Activated effector memory CD4-positive, alpha-beta T cell treated with anti-CD3 and anti-CD28 coated beads, Interleukin-2, amount 50 U/mL, for 16 hours (primary cell): Measurements from ENCODE around the gene EDEM2.
"Not testable (repeated sequence)": the region's sequence is repeated elsewhere in the genome, so short reads cannot be mapped to it uniquely, and the experiment has no call there.

Experiments
- DNase-seq: peaks from one replicate; pipeline ENCODE4 v3.0.0-alpha.2; 2020

Gene EDEM2

DNA sequence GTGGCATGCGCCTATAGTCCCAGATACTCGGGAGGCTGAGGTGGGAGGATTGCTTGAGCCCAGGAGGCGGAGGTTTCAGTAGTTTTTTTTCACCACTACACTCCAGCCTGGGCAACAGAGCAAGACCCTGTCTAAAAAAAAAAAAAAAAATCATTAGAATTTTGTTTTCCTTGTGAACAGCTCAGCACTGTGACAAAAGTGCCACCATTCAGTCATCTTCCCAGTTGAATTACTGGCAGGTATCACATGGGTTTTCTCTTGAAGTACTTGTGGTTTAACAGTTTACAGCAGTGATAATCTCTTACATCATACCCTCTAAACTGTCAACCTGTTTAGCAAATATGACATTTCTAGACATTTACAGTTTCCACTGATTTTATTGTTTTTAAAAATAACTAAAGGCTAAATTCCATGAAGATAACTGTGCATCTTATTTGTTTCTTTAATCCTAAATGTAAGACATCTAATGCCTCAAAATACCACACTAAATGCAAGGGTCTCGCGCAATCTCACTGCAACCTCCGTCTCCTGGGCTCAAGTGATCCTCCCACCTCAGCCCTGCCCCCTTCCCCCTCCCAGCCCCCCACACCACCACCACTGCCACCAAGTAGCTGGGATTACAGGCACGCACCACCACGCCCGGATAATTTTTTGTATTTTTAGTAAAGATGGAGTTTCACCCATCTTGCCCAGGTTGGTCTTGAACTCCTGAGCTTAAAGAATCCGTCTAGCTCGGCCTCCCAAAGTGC, 61.5 kb downstream of the EDEM2 start:
- no peak for DNase-seq

DNA sequence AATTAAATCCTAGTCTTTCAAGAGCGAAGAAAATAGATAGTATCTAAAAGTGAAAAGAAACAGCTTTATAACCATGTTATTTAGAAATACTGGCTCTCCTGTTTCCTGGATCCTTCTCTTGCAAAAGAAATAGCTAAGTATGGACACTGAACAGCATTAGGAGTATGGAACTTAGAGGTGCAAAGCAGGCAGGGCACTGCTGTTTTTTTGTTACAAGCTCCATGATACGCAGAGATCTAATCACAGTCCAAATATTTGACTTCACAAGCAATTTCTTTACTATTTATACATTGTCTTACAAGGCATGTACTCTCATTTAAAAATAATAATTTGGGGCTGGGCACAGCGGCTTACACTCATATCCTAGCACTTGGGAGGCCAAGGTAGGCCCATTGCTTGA, 62.1 kb downstream of the EDEM2 start:
- DNase-seq, result no peak

DNA sequence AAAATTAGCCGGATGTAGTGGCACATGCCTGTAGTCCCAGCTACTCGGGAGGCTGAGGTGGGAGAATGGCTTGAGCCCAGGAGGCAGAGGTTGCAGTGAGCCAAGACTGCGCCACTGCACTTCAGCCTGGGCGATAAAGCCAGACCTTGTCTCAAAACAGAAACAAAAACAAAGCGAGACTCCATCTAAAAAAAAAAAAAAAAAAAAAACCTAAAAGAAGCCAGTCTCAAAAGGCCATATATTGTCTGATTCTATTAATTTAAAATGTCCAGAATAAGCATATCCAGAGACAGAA, 66.8 kb downstream of the EDEM2 start:
- not testable (repeated sequence) for DNase-seq

DNA sequence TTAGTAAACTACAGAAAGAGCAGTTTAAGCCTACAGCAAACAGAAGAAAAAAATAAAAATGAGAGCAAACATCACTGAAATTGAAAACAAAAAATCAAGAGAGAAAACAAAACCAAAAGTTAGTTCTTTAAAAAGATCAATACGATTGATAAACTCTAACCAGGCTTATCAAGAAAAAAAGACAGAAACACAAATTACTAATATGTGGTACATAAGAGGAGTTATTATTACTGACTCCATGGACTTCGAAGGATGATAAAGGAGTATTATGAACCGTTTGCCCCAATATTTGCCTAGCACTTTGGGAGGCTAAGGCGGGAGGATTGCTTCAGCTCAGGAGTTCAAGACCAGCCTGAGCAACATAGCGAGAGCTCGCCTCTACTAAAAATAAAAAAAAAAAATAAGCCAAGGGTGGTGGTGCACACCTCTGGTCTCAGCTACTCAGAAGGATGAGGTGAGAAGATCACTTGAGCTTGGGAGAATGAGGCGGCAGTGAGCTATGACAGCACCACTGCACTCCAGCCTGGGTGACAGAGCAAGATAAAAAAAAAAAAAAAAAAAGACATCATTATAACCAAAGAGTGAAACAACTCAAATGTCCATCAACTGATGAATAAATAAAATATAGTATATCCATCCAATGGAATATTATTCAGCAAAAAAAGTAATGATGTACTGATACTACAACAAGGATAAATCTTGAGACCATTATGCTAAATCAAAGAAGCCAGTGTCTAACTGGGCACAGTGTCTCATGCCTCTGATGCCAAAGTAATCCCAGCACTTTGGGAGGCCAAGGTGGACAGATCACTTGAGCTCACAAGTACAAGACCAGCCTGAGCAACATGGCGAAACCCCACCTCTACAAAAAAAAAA, 67.4 kb downstream of the EDEM2 start:
- DNase-seq, result no peak

DNA sequence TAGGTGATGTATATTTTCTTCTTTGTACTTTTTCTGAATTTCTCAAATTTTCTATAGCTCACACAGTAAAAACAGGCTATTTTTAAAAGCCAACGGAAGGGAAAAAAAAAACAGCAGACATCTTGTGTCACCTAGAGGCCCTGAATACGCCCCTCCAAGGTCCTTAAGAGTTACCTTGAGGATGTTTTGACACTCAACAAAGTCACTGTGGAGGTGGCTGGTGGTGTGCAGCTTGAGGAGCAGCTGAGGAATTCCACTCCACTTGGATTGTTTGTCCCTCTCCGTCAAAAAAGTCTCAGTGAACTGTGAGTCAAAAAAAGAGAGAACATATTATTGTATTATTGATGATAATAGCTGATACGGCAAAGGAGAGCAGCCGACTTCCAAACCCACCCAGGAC, 69.3 kb downstream of the EDEM2 start:
- no peak for DNase-seq

DNA sequence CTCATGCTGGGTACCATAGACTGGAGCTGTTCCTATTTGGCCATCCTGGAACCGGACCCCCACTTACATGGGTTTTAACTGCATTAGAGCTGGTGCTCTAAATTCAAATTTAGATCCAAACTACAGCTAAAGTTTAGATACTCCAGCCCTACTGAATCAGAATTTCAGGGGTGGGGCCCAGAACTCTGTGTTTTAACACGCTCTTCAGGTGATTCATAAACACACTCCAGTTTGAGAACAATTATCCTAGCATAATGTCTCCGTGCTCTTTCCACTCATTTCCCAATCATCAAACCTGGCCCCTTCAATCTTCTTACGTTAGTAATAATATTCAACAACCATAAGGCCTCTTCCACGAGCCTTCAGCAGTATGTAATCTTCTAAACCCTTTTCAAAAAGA, 69.8 kb downstream of the EDEM2 start:
- no peak for DNase-seq

DNA sequence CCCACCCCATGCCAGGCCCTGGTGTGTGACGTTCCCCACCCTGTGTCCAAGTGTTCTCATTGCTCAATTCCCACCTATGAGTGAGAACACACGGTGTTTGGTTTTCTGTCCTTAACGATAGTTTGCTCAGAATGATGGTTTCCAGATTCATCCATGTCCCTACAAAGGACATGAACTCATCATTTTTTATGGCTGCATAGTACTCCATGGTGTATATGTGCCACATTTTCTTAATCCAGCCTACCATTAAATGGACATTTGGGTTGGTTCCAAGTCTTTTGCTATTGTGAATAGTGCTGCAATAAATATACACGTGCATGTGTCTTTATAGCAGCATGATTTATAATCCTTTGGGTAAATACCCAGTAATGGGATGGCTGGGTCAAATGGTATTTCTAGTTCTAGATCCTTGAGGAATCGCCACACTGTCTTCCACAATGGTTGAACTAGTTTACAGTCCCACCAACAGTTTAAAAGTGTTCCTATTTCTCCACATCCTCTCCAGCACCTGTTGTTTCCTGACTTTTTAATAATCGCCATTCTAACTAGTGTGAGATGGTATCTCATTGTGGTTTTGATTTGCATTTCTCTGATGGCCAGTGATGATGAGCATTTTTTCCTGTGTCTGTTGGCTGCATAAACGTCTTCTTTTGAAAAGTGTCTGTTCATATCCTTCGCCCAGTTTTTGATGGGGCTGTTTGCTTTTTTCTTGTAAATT, 75.5 kb downstream of the EDEM2 start:
- DNase-seq, result not testable (repeated sequence)

DNA sequence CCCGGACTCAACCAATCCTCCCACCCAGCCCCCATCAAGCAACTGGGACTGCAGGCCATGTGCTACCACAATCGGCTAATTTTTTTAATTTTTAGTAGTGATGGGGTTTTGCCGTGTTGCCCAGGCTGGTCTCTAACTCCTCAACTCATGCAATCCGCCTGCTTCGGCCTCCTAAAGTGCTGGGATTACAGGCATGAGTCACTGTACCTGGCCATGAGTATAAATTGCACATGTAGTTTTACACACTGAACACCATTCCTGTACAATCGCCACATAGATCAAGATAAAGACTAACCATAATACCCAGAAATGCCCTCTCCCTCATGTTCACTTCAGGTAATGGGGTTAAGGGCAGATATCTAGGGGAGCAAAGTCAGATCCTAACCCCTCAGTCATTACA, 80.9 kb downstream of the EDEM2 start:
- DNase-seq, result no peak
